Spleen (tissue), 11 donors: ENCODE results near the gene NHLRC4. TPM values are rescaled to one million over a fixed set of nuclear protein-coding genes. Genes with fewer than 3 reads are reported as not detected.
"Not testable (repeated sequence)": the region's sequence is repeated elsewhere in the genome, so short reads cannot be mapped to it uniquely, and the experiment has no call there.

Experiments
- DNase-seq: peaks from one replicate; pipeline ENCODE4 v3.0.0-alpha.2; 2020
- H3K27ac ChIP-seq, 8 donors: fragments of 200-600 bp; sonication (generic) in 7 of 8; 1 replicate in 4 of 8; 2 replicates in 4 of 8; pipeline versions ENCODE4 v1.5.0 to v1.8.0; 2016 to 2021; ENCODE audit warnings: inconsistent platforms in 4 of 8, mild to moderate bottlenecking in 4 of 8, moderate library complexity in 1 of 8
- H3K27me3 ChIP-seq, 7 donors: fragments of 200-600 bp; sonication (generic) in 6 of 7; replicated peaks in 1 of 7; 1 replicate in 4 of 7; 2 replicates in 3 of 7; pipeline versions ENCODE4 v1.5.0 to v1.8.0; 2016 to 2021; ENCODE audit warnings: inconsistent platforms in 3 of 7, mild to moderate bottlenecking in 1 of 7
- H3K36me3 ChIP-seq, 6 donors: fragments of 200-600 bp; sonication (generic) in 5 of 6; 1 replicate in 4 of 6; 2 replicates in 2 of 6; pipeline versions ENCODE4 v1.5.0 to v1.8.0; 2016 to 2021; ENCODE audit warnings: inconsistent platforms in 2 of 6
- H3K4me1 ChIP-seq, 6 donors: fragments of 200-600 bp; sonication (generic) in 5 of 6; 1 replicate in 3 of 6; 2 replicates in 3 of 6; pipeline versions ENCODE4 v1.5.0 to v1.8.0; 2016 to 2021; ENCODE audit warnings: inconsistent platforms in 3 of 6
- H3K4me3 ChIP-seq, 8 donors: fragments of 200-600 bp; sonication (generic) in 7 of 8; 1 replicate in 4 of 8; 2 replicates in 4 of 8; pipeline versions ENCODE4 v1.5.0 to v1.8.0; 2016 to 2021; ENCODE audit warnings: inconsistent platforms in 4 of 8, mild to moderate bottlenecking in 4 of 8, moderate library complexity in 2 of 8
- H3K9me3 ChIP-seq, 8 donors: fragments of 200-600 bp; sonication (generic) in 7 of 8; 1 replicate in 4 of 8; 2 replicates in 4 of 8; pipeline versions ENCODE4 v1.5.0 to v1.8.0; 2016 to 2021; ENCODE audit warnings: inconsistent platforms in 4 of 8
- POLR2A ChIP-seq, 3 donors: fragments of 450-650 bp; IDR thresholded peaks; one replicate each; pipeline ENCODE4 v1.5.1; 2017; ENCODE audit warnings: antibody characterized with exemption in 3 of 3, mild to moderate bottlenecking in 1 of 3
- POLR2AphosphoS5 ChIP-seq, 3 donors: sonication (generic); formaldehyde crosslinking; IDR thresholded peaks; one replicate each; pipeline ENCODE4 v1.5.1; 2017; ENCODE audit warnings: antibody characterized with exemption in 3 of 3
- WGBS, 5 donors: extraction: QIAGEN DNeasy Blood & Tissue Kit in 3 of 5; methylation state at CpG; one replicate each; pipeline versions ENCODE4 v1.1.5 to v1.1.7; 2013 to 2018; 5-methylcytosine and 5-hydroxymethylcytosine counted together
- intact Hi-C: fragments of 100-400 bp; cut with DNase I; formaldehyde crosslinking; loops from one replicate; pipeline ENCODE4 v1.15.0; 2023; ENCODE audit warnings: low total_unique reads
- polyA plus RNA-seq, 3 donors: library from polyadenylated mRNA; stranded (reverse); fragments of 200-250 nt; gene quantifications; one replicate each; pipeline ENCODE4 v1.2.1, GENCODE V29; 2013
- total RNA-seq, 7 donors: library from RNA; depleted of rRNA in 3 of 7; stranded (reverse); fragments of >200 nt in 3 of 7; fragmentation: NEBNext Ultra II Directional in 4 of 7; extraction: Animal tissue kit (Norgen Biotek cat#: 25700) in 4 of 7; gene quantifications; one replicate each; pipeline versions ENCODE4 v1.1.0 to v1.2.1, GENCODE V29; 2016 to 2021
- TF ChIP-seq, protein P1 (sequence below), 11 experiments: fragments of 200-600 bp in 7 of 11; fragments of 450-650 bp in 4 of 11; sonication (generic) in 4 of 11; IDR thresholded peaks in 8 of 11; conservative IDR thresholded peaks in 3 of 11; 1 replicate in 7 of 11; 2 replicates in 4 of 11; pipeline versions ENCODE4 v1.4.0 to v1.8.0; 2016 to 2021; ENCODE audit warnings: antibody characterized with exemption in 11 of 11, inconsistent platforms in 4 of 11, mild to moderate bottlenecking in 1 of 11
- donor health status: healthy with polysubstance abuse.
- donor health status: DM: no; HTN: no; CAD: no; lungs with moderate emphysema.
- donor health status: DM: no; HTN: no; CAD: no.
- donor health status: Bipolar disorder and iron deficiency.
- donor health status: healthy.
- donor health status: DM: no; HTN: no; CAD: no.
- donor health status: DM: yes; HTN: yes; CAD: no.

Gene NHLRC4
- total and polyA plus RNA-seq, 10 donors, result 1.5 to 8.8 (median 4.2) TPM

DNA sequence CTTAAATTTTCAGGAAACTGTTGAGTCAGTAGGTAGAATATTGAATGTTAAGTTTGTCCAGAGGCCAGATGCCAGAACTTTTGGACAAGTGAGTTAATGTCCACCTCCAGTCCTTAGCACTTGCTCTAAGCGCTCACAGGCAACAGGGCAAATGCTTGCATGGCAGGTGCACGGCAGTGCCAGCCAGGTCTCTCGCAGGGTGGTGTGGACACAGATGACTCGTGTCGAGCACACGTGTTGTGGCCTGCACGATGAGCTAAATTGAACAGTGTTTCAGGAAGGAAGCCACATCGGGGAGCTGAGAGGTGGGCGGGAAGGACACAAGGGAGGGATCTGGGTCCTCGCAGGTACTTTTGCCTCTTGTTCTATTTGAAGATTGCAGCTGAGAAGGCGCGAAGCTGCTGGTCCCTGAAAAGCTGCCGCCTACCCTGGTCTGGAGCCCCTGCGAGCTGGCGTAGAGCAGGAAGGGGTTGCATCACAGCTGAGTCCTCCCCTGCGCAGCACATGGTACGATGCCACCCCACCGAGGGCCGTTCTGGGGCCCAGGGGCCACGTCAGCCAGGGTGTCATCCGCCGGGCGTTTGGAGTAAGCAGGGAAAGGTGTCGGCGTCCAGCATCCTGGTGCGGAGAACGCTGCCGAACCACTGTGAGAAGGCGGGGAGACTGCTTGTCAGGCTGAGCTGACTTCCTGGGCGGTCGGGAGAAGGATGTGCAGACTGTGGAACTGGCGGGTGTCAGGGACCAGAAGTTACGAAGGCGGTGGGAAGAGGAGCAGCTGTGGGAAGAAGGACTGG is 29.3 kb downstream of the NHLRC4 start:
- DNase-seq, result no peak
- TF ChIP-seq, protein P1, sequence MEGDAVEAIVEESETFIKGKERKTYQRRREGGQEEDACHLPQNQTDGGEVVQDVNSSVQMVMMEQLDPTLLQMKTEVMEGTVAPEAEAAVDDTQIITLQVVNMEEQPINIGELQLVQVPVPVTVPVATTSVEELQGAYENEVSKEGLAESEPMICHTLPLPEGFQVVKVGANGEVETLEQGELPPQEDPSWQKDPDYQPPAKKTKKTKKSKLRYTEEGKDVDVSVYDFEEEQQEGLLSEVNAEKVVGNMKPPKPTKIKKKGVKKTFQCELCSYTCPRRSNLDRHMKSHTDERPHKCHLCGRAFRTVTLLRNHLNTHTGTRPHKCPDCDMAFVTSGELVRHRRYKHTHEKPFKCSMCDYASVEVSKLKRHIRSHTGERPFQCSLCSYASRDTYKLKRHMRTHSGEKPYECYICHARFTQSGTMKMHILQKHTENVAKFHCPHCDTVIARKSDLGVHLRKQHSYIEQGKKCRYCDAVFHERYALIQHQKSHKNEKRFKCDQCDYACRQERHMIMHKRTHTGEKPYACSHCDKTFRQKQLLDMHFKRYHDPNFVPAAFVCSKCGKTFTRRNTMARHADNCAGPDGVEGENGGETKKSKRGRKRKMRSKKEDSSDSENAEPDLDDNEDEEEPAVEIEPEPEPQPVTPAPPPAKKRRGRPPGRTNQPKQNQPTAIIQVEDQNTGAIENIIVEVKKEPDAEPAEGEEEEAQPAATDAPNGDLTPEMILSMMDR (IDR thresholded peaks at IDR 0.05 in 8 of 11, conservative IDR thresholded peaks at IDR 0.05 in 3 of 11), result no peak
- no peak for TF ChIP-seq POLR2AphosphoS5 (IDR thresholded peaks at IDR 0.05)
- no peak for TF ChIP-seq POLR2A (IDR thresholded peaks at IDR 0.05)
- intact Hi-C loops, result no loop called here
- 55 to 79% (median 68%) methylated on average over 27 to 34 of the region's 34 CpGs for WGBS, 5 donors
- Histone ChIP-seq H3K4me3 (no peak overlapping the region), H3K27ac (no peak overlapping the region), H3K4me1 (peaks cover 9 to 60% (median 38%) of the 10 kb centered on the region in 6 donors), H3K27me3 (no peaks in the 10 kb centered on the region), H3K36me3 (peaks cover 0 to 55% (median 2%) of the 10 kb centered on the region in 6 donors), H3K9me3 (no peaks in the 10 kb centered on the region)

DNA sequence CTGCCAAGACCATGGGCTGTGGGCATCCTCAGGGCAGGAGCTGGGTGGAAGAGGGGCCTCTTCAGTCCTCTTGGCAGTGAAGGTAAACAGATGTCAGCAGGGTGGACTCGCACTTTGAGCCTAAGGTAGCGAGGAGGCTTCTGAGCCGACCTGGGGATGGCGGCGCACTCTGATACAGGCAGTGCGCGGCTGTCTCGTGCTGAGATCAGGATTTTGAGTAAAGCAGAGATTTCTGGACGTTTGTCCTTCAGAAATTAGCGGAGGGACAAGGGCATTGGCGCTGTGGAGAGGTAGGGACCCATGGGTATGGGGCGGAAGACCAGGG is 29.9 kb downstream of the NHLRC4 start:
- H3K36me3 ChIP-seq, result peaks cover 0 to 58% (median 2%) of the 10 kb centered on the region in 6 donors
- H3K27ac ChIP-seq, result no peak overlapping the region
- H3K4me3 ChIP-seq, result no peak overlapping the region
- no peak for TF ChIP-seq POLR2A (IDR thresholded peaks at IDR 0.05)
- TF ChIP-seq, protein P1 (IDR thresholded peaks at IDR 0.05 in 8 of 11, conservative IDR thresholded peaks at IDR 0.05 in 3 of 11), result no peak
- TF ChIP-seq POLR2AphosphoS5 (IDR thresholded peaks at IDR 0.05), result no peak
- peaks cover 9 to 54% (median 33%) of the 10 kb centered on the region in 6 donors for H3K4me1 ChIP-seq
- intact Hi-C loops, result no loop called here
- 90 to 96% (median 93%) methylated on average over 12 of the region's 12 CpGs for WGBS, 5 donors
- no peak for DNase-seq
- H3K27me3 ChIP-seq, result no peaks in the 10 kb centered on the region
- no peaks in the 10 kb centered on the region for H3K9me3 ChIP-seq

DNA sequence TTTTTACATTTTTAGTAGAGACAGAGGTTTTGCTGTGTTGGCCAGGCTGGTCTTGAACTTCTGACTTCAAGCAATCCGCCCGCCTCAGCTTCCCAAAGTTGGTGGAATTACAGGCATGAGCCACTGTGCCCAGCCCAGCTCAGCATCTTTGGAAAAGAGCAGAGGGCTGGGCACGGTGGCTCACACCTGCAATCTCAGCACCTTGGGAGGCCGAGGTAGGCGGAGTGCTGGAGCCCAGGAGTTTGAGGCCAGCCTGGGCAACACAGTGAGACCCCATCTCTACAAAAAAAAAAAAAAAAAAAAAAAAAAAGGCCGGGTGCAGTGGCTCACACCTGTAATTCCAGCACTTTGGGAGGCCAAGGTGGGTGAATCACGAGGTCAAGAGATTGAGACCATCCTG is 30.9 kb downstream of the NHLRC4 start:
- H3K4me1 ChIP-seq, result peaks cover 8 to 45% (median 23%) of the 10 kb centered on the region in 6 donors
- H3K4me3 ChIP-seq, H3K27ac ChIP-seq, H3K9me3 ChIP-seq, DNase-seq, intact Hi-C loops, H3K27me3 ChIP-seq: not testable (repeated sequence)
- H3K36me3 ChIP-seq, result peaks cover 0 to 58% (median 2%) of the 10 kb centered on the region in 6 donors
- 94 to 98% (median 96%) methylated on average over 6 to 7 of the region's 7 CpGs for WGBS, 5 donors

DNA sequence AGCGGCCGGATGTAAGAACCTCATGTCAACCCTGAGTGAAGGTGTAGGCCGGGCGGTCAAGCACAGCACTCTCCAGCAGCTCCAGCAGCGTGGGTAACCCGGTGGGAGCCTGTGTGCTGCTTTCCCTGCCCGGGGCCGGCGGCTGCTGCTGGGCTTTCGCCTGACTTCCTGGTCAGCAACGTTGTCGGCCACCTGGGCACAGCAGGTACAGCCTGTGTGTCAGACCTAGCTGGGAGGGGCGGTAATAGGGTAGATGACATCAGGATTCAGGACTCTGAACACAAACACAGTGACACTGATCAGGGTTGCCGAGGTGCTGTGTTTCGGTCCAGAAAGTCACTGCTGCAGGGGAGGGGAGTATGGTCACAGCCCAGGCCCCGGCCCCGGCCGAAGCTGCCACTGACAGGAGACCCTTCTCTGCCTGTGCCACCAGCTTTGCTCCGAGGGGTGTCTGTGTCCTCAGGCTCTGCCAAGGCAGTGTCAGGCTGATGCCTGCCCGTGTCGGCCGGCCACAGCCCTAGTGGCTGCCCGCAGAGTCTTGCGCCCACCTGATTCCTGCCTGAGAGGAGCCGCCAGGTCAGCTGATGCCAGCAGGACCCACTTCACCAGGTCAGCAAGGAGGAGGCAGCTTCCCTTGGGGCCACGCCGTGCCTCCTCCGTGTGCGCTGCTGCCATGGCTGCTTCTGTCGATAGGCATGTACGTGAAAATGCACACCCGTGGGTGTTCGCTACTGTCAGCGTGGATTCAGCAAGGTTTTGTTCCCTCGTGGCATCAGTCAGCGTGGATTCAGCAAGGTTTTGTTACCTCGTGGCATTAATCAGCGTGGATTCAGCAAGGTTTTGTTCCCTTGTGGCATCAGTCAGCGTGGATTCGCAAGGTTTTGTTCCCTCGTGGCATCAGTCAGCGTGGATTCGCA is 32.3 kb downstream of the NHLRC4 start:
- H3K4me1 ChIP-seq, result peaks cover 0 to 30% (median 11%) of the 10 kb centered on the region in 6 donors
- intact Hi-C loops, result no loop called here
- WGBS, 5 donors, result 96 to 98% (median 98%) methylated on average over 27 to 43 of the region's 43 CpGs
- DNase-seq, result no peak
- TF ChIP-seq, protein P1 (IDR thresholded peaks at IDR 0.05 in 8 of 11, conservative IDR thresholded peaks at IDR 0.05 in 3 of 11), result no peak
- no peak for TF ChIP-seq POLR2A (IDR thresholded peaks at IDR 0.05)
- TF ChIP-seq POLR2AphosphoS5 (IDR thresholded peaks at IDR 0.05), result no peak
- H3K4me3 ChIP-seq, result no peak overlapping the region
- H3K27me3 ChIP-seq, result no peaks in the 10 kb centered on the region
- no peak overlapping the region for H3K27ac ChIP-seq
- peaks cover 0 to 45% (median 2%) of the 10 kb centered on the region in 6 donors for H3K36me3 ChIP-seq
- H3K9me3 ChIP-seq, result no peaks in the 10 kb centered on the region
